ENCODE measurements around the gene DMXL2. TPM values are rescaled to one million over a fixed set of nuclear protein-coding genes. Genes with fewer than 3 reads are reported as not detected.

The DMXL2 gene
- total RNA-seq, 3 donors from 2014 or later (not counting 1 experiment from before 2014, with no cell fraction given): 6.4 to 12.4 (median 11.3) TPM

GRCh38 chr15:51561271-51561670, 61.3 kb downstream of the DMXL2 start:
- Histone ChIP-seq H3K4me3 (ENCODE audit: low read length) (no peak overlapping the region), H3K9me3 (ENCODE audit: control insufficient read depth, insufficient read depth, low read length) (no peaks in the 10 kb centered on the region), H3K4me1 (ENCODE audit: control insufficient read depth, insufficient read depth, low read length) (no peaks in the 10 kb centered on the region), H3K27ac (ENCODE audit: low read length) (no peak overlapping the region), H3K27me3 (ENCODE audit: control insufficient read depth, insufficient read depth, low read length) (no peaks in the 10 kb centered on the region), H3K36me3 (ENCODE audit: control insufficient read depth, insufficient read depth, low read length) (no peaks in the 10 kb centered on the region)
- Mint-ChIP-seq H3K9me3 (no peaks in the 10 kb centered on the region), H3K27ac (no peak overlapping the region), H3K4me1 (no peaks in the 10 kb centered on the region), H3K27me3 (ENCODE audit: low read depth in 2 of 2) (no peaks in the 10 kb centered on the region), H3K4me3 (no peak overlapping the region), H3K36me3 (no peaks in the 10 kb centered on the region)
- intact Hi-C loops (cut with micrococcal nuclease): no loop called here
- TF ChIP-seq, protein P1, sequence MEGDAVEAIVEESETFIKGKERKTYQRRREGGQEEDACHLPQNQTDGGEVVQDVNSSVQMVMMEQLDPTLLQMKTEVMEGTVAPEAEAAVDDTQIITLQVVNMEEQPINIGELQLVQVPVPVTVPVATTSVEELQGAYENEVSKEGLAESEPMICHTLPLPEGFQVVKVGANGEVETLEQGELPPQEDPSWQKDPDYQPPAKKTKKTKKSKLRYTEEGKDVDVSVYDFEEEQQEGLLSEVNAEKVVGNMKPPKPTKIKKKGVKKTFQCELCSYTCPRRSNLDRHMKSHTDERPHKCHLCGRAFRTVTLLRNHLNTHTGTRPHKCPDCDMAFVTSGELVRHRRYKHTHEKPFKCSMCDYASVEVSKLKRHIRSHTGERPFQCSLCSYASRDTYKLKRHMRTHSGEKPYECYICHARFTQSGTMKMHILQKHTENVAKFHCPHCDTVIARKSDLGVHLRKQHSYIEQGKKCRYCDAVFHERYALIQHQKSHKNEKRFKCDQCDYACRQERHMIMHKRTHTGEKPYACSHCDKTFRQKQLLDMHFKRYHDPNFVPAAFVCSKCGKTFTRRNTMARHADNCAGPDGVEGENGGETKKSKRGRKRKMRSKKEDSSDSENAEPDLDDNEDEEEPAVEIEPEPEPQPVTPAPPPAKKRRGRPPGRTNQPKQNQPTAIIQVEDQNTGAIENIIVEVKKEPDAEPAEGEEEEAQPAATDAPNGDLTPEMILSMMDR (IDR thresholded peaks at IDR 0.05): no peak
- DNase-seq: no peak
- no peak for ATAC-seq
- 81% methylated on average over 5 of the region's 5 CpGs for WGBS (ENCODE audit: insufficient coverage)

DNA sequence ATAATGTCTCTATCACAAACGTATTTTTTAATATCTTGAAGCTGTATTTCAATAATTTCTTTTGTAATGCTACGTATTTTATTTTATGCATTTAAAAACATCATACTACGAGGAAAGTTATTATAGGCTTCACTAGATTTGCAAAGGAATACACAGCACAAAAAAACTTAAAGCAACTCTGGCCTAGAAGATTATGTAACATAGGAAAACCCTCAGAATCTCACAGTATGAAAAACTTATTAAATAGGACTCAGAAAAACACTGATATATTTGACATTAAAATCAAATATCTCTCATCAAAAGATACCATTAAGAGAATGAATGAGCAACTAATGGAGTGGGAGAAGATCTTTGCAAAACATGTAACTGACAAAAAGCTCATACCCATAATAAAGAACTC, 63.7 kb downstream of the DMXL2 start:
- intact Hi-C loops (cut with micrococcal nuclease): no loop called here
- no peaks in the 10 kb centered on the region for H3K9me3 Mint-ChIP-seq
- Histone ChIP-seq H3K36me3 (ENCODE audit: control insufficient read depth, insufficient read depth, low read length) (no peaks in the 10 kb centered on the region), H3K27me3 (ENCODE audit: control insufficient read depth, insufficient read depth, low read length) (no peaks in the 10 kb centered on the region), H3K4me1 (ENCODE audit: control insufficient read depth, insufficient read depth, low read length) (no peaks in the 10 kb centered on the region), H3K4me3 (ENCODE audit: low read length) (no peak overlapping the region), H3K9me3 (ENCODE audit: control insufficient read depth, insufficient read depth, low read length) (no peaks in the 10 kb centered on the region), H3K27ac (ENCODE audit: low read length) (no peak overlapping the region)
- H3K4me1 Mint-ChIP-seq: no peaks in the 10 kb centered on the region
- no CpG with 5 or more reads among the region's 3 CpGs for whole genome bisulfite sequencing (ENCODE audit: insufficient coverage)
- DNase-seq (no peak), ATAC-seq (no peak)
- TF ChIP-seq, protein P1 (IDR thresholded peaks at IDR 0.05): no peak
- H3K27ac Mint-ChIP-seq: no peak overlapping the region
- no peaks in the 10 kb centered on the region for H3K36me3 Mint-ChIP-seq
- H3K4me3 Mint-ChIP-seq: no peak overlapping the region
- no peaks in the 10 kb centered on the region for H3K27me3 Mint-ChIP-seq (ENCODE audit: low read depth in 2 of 2)

GRCh38 chr15:51558411-51558810, 64.2 kb downstream of the DMXL2 start:
- Mint-ChIP-seq H3K27me3 (ENCODE audit: low read depth in 2 of 2) (no peaks in the 10 kb centered on the region), H3K36me3 (no peaks in the 10 kb centered on the region), H3K27ac (no peak overlapping the region), H3K9me3 (no peaks in the 10 kb centered on the region), H3K4me1 (no peaks in the 10 kb centered on the region), H3K4me3 (no peak overlapping the region)
- ATAC-seq: no peak
- 87% methylated on average over 3 of the region's 3 CpGs for WGBS (ENCODE audit: insufficient coverage)
- Histone ChIP-seq H3K27ac (ENCODE audit: low read length) (no peak overlapping the region), H3K4me3 (ENCODE audit: low read length) (no peak overlapping the region), H3K4me1 (ENCODE audit: control insufficient read depth, insufficient read depth, low read length) (no peaks in the 10 kb centered on the region), H3K27me3 (ENCODE audit: control insufficient read depth, insufficient read depth, low read length) (no peaks in the 10 kb centered on the region), H3K9me3 (ENCODE audit: control insufficient read depth, insufficient read depth, low read length) (no peaks in the 10 kb centered on the region), H3K36me3 (ENCODE audit: control insufficient read depth, insufficient read depth, low read length) (no peaks in the 10 kb centered on the region)
- no peak for DNase-seq
- TF ChIP-seq, protein P1 (IDR thresholded peaks at IDR 0.05): no peak
- intact Hi-C loops (cut with micrococcal nuclease): no loop called here

GRCh38 chr15:51550841-51551240, 71.7 kb downstream of the DMXL2 start:
- ATAC-seq (no peak), DNase-seq (no peak)
- Mint-ChIP-seq H3K4me3 (no peak overlapping the region), H3K9me3 (no peaks in the 10 kb centered on the region), H3K27ac (no peak overlapping the region), H3K27me3 (ENCODE audit: low read depth in 2 of 2) (no peaks in the 10 kb centered on the region), H3K4me1 (no peaks in the 10 kb centered on the region), H3K36me3 (no peaks in the 10 kb centered on the region)
- no peaks in the 10 kb centered on the region for H3K4me1 ChIP-seq (ENCODE audit: control insufficient read depth, insufficient read depth, low read length)
- no peaks in the 10 kb centered on the region for H3K9me3 ChIP-seq (ENCODE audit: control insufficient read depth, insufficient read depth, low read length)
- H3K27ac ChIP-seq (ENCODE audit: low read length): no peak overlapping the region
- 100% methylated on average over 2 of the region's 2 CpGs for WGBS (ENCODE audit: insufficient coverage)
- TF ChIP-seq, protein P1 (IDR thresholded peaks at IDR 0.05): no peak
- H3K4me3 ChIP-seq (ENCODE audit: low read length): no peak overlapping the region
- no peaks in the 10 kb centered on the region for H3K36me3 ChIP-seq (ENCODE audit: control insufficient read depth, insufficient read depth, low read length)
- H3K27me3 ChIP-seq (ENCODE audit: control insufficient read depth, insufficient read depth, low read length): no peaks in the 10 kb centered on the region
- intact Hi-C loops (cut with micrococcal nuclease): no loop called here

Data from natural killer cell (primary cell).